ENCODE measurements around the gene NECAB3. TPM values are rescaled to one million over a fixed set of nuclear protein-coding genes. Genes with fewer than 3 reads are reported as not detected.

NECAB3 gene
- total RNA-seq, 4 donors from 2014 or later: 26.1 to 180 (median 94.5) TPM

DNA sequence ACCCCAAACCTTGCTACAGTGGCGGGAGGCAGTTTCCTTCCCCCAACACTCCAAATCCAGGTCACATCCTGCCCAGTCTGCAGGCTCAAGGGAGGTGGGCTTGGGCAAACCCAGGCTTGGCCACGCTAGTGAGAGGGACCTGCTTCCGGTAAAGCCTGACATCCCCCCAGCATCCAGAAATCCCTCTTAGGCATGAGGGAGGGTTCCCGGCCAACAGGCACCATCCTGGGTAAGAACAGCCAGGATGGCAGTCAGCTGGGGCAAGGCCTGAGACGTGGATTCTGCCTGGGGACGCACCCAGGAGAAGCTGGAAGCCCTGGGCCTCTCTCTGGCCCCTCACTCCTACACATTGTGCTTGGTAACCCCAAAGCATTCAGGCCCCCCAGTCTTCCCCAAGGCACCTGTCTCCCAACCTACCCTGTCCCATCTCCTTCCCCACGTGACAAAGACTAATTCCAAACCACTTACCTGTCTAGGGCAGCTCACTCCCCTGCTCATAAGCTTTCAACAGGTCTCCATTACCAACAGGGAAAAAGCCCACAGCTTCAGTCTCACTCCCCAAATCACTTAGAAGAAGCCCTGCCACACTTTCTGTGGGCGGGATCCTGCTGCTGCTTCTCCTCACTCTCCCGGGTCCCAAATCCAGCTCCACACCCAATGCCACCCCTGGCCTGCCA lies 10.0 kb downstream of the NECAB3 start:
- intact Hi-C loops (cut with DNase I; ENCODE audit: low total_unique reads) (no loop called here), in situ Hi-C loops (cut with MboI; ENCODE audit: low pct_ligation_motif_present in 1 of 4, low pct_unique_long_range_greater_than_20kb in 1 of 4, low sequenced_read_pairs in 3 of 4) (no loop called here)
- H3K27ac ChIP-seq: peak overlapping the region; percentile 87 to 90 (median 89)
- H3K4me3 ChIP-seq: peak overlapping the region; percentile 32 to 71 (median 52)
- DNase-seq: no peak
- no peak for TF ChIP-seq EP300 (IDR thresholded peaks at IDR 0.05; ENCODE audit: low read depth)
- H3K36me3 ChIP-seq: peaks cover 0 to 5% (median 1%) of the 10 kb centered on the region in 4 donors
- H3K9me3 ChIP-seq: no peaks in the 10 kb centered on the region
- H3K4me1 ChIP-seq: peaks cover 15 to 42% (median 34%) of the 10 kb centered on the region in 4 donors
- no peaks in the 10 kb centered on the region for H3K27me3 ChIP-seq
- 37 to 86% methylated on average over 1 to 9 of the region's 9 CpGs for WGBS, 2 donors (ENCODE audit: low coverage in 1 of 2)

GRCh38 chr20:33663161-33664084 lies 10.8 kb downstream of the NECAB3 start:
- H3K9me3 ChIP-seq: no peaks in the 10 kb centered on the region
- TF ChIP-seq, protein P1, sequence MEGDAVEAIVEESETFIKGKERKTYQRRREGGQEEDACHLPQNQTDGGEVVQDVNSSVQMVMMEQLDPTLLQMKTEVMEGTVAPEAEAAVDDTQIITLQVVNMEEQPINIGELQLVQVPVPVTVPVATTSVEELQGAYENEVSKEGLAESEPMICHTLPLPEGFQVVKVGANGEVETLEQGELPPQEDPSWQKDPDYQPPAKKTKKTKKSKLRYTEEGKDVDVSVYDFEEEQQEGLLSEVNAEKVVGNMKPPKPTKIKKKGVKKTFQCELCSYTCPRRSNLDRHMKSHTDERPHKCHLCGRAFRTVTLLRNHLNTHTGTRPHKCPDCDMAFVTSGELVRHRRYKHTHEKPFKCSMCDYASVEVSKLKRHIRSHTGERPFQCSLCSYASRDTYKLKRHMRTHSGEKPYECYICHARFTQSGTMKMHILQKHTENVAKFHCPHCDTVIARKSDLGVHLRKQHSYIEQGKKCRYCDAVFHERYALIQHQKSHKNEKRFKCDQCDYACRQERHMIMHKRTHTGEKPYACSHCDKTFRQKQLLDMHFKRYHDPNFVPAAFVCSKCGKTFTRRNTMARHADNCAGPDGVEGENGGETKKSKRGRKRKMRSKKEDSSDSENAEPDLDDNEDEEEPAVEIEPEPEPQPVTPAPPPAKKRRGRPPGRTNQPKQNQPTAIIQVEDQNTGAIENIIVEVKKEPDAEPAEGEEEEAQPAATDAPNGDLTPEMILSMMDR (IDR thresholded peaks at IDR 0.05): peak in 1 of 5 experiments; percentile 22
- TF ChIP-seq POLR2A (IDR thresholded peaks at IDR 0.05) (peak; percentile 70), POLR2AphosphoS5 (IDR thresholded peaks at IDR 0.05) (peak; percentile 48 to 82 (median 79)), EP300 (IDR thresholded peaks at IDR 0.05; ENCODE audit: low read depth) (no peak)
- H3K36me3 ChIP-seq: peaks cover 0 to 4% (median 1%) of the 10 kb centered on the region in 4 donors
- intact Hi-C loops (cut with DNase I; ENCODE audit: low total_unique reads): loop anchor here (2.0 kb wide), 1 partner anchor 57 kb away; the partner anchor contains the start of gene PXMP4
- WGBS, 2 donors (ENCODE audit: low coverage in 1 of 2): 1% methylated on average over 29 of the region's 84 CpGs; no CpG with 5 or more reads in 1 of the 2 donors
- no peaks in the 10 kb centered on the region for H3K27me3 ChIP-seq
- DNase-seq: peak; percentile 89
- H3K4me1 ChIP-seq: peaks cover 15 to 40% (median 32%) of the 10 kb centered on the region in 4 donors
- in situ Hi-C loops (cut with MboI; ENCODE audit: low pct_ligation_motif_present in 1 of 4, low pct_unique_long_range_greater_than_20kb in 1 of 4, low sequenced_read_pairs in 3 of 4): no loop called here
- H3K4me3 ChIP-seq: peak overlapping the region; percentile 32 to 71 (median 52)
- peak overlapping the region; percentile 87 to 90 (median 89) for H3K27ac ChIP-seq

- TF ChIP-seq POLR2AphosphoS5 (IDR thresholded peaks at IDR 0.05) (no peak), EP300 (IDR thresholded peaks at IDR 0.05; ENCODE audit: low read depth) (no peak), POLR2A (IDR thresholded peaks at IDR 0.05) (no peak)
- TF ChIP-seq, protein P1 (IDR thresholded peaks at IDR 0.05): no peak
- in situ Hi-C loops (cut with MboI; ENCODE audit: low pct_ligation_motif_present in 1 of 4, low pct_unique_long_range_greater_than_20kb in 1 of 4, low sequenced_read_pairs in 3 of 4): no loop called here
- Histone ChIP-seq H3K4me3 (peak within 1 kb of the TSS; percentile 32 to 71 (median 52)), H3K36me3 (peaks cover 0 to 4% (median 1%) of the 10 kb centered on the region in 4 donors), H3K4me1 (peaks cover 13 to 28% (median 24%) of the 10 kb centered on the region in 4 donors), H3K27me3 (no peaks in the 10 kb centered on the region), H3K9me3 (no peaks in the 10 kb centered on the region), H3K27ac (peak within 1 kb of the TSS; percentile 87 to 90 (median 89))
- WGBS, 2 donors (ENCODE audit: low coverage in 1 of 2): 94% methylated on average over 10 of the region's 10 CpGs; no CpG with 5 or more reads in 1 of the 2 donors
- intact Hi-C loops (cut with DNase I; ENCODE audit: low total_unique reads): loop anchor here (2.0 kb wide), 1 partner anchor 59 kb away; the partner anchor contains the start of gene PXMP4
- DNase-seq: no peak
Measured at GRCh38 chr20:33662172-33662571, 12.1 kb downstream of the NECAB3 start, which contains the start of gene C20orf144. Gene C20orf144, plus strand, starts transcription at chr20:33662327. Its CDS starts 19 bp downstream, at chr20:33662346.

- peaks cover 5 to 18% (median 14%) of the 10 kb centered on the region in 4 donors for H3K4me1 ChIP-seq
- no peak overlapping the region for H3K27ac ChIP-seq
- peaks cover 0 to 4% (median 1%) of the 10 kb centered on the region in 4 donors for H3K36me3 ChIP-seq
- no peak for TF ChIP-seq POLR2A (IDR thresholded peaks at IDR 0.05)
- no peak overlapping the region for H3K4me3 ChIP-seq
- in situ Hi-C loops (cut with MboI; ENCODE audit: low pct_ligation_motif_present in 1 of 4, low pct_unique_long_range_greater_than_20kb in 1 of 4, low sequenced_read_pairs in 3 of 4): no loop called here
- intact Hi-C loops (cut with DNase I; ENCODE audit: low total_unique reads): no loop called here
- no peaks in the 10 kb centered on the region for H3K9me3 ChIP-seq
- no peaks in the 10 kb centered on the region for H3K27me3 ChIP-seq
- DNase-seq: no peak
- 94% methylated on average over 7 of the region's 7 CpGs; no CpG with 5 or more reads in 1 of the 2 donors for WGBS, 2 donors (ENCODE audit: low coverage in 1 of 2)
Measured at GRCh38 chr20:33660685-33661058, 13.6 kb downstream of the NECAB3 start.

All from transverse colon (tissue), 4 donors.